Right hindlimb (tissue), 1 donor: ENCODE results near the gene PDCD4.

Source experiments
- DNase-seq: peaks from one replicate; pipeline ENCODE4 v3.0.0-alpha.2; 2018

The PDCD4 gene

GRCh38 chr10:110871298-110872084, at the start of gene PDCD4:
Gene PDCD4, plus strand, starts transcription at chr10:110871928. Its CDS starts 4,100 bp downstream, at chr10:110876028.
- peak; percentile 100 for DNase-seq

GRCh38 chr10:110822035-110822711, 49.6 kb upstream of the PDCD4 start:
- DNase-seq = peak; percentile 60

DNA sequence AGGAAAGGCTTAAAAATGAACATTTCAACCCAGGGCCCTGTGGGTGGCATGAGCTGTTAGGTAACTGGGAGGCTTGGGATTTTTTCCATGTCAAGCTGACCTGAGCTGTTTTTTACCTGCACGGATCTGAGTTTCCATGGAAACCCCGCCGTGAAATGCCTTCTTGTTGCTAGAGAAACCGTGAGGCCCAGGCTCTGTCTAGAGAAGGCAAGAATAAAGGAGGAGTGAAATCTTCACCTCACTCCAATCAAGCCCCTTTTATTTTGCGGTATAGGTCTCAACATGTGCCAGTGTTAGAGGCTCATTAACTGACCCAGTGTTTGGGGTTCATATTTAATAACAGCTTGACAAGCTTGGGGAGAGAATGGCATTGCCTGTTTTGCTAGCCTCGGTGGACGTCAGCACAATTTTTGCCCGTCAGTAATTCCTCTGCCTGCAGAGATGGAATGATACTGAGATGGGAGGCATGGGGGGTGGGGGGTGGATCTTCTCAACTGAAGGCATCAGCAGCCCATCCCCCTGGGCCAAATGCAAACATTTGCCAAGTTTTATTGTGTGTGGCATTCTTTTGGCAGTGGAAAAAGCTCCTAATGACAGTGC, 48.9 kb upstream of the PDCD4 start:
- DNase-seq = peak; percentile 61

GRCh38 chr10:110824152-110824441, 47.6 kb upstream of the PDCD4 start:
- no peak for DNase-seq

DNA sequence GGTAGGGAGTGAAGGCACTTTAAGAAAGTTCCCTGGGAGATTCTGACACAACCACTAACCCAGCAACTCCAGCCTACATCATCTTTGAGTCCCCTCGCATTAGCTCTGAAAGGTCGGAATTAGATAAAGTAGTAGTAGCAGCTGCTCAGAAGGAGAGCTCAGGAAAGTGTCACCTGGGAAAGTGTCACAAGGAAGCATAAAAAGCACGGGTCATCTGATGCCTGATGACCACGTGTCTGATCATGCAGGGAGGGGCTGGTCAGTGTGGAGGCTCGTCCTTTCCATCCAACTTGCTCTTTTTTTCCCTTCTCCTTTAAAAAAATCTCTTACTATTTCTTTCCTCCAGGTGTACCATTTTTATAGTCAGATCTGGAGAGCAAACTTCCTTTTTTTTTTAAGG, 47.1 kb upstream of the PDCD4 start:
- DNase-seq = no peak

- no peak for DNase-seq
Observed at GRCh38 chr10:110825508-110825907, 46.2 kb upstream of the PDCD4 start.

DNA sequence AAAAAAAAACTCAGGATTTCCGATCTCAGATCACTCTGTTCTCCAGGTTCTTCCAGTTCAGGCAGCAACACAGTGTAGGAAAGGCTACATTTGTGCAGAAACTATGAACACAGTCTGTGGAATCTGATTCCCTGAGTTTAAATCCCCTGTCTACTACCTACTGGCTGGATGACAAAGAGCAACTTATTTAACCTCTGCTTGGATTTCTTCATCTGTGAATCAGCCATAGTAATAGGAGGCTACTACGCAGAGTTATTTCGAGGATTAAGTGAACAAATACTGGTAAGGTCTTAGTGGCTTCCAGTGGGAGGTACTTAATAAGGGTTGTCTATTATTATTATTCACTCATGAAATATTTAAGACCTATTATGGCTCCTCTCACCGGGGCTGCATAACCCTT, 44.3 kb upstream of the PDCD4 start:
- no peak for DNase-seq

GRCh38 chr10:110827875-110828274, 43.9 kb upstream of the PDCD4 start:
- DNase-seq = no peak

DNA sequence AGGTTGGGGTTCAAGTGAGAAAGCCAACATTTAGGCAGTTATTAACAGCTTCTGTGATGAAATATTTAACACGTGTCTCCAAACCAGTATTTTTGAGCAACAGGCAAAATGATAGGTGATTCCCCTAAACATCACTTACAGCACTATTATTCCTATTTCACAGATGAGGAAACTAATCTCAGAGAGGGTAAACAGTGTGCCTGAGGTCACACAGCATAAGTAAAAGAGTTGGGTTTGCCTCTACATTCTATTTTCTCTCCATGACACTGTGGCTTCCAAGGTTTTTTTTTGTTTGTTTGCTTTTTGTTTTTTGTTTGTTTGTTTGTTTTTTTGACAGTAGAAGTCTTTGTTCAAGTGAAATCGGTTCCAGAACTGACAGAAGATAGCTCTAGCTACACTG, 43.2 kb upstream of the PDCD4 start:
- DNase-seq = no peak

DNA sequence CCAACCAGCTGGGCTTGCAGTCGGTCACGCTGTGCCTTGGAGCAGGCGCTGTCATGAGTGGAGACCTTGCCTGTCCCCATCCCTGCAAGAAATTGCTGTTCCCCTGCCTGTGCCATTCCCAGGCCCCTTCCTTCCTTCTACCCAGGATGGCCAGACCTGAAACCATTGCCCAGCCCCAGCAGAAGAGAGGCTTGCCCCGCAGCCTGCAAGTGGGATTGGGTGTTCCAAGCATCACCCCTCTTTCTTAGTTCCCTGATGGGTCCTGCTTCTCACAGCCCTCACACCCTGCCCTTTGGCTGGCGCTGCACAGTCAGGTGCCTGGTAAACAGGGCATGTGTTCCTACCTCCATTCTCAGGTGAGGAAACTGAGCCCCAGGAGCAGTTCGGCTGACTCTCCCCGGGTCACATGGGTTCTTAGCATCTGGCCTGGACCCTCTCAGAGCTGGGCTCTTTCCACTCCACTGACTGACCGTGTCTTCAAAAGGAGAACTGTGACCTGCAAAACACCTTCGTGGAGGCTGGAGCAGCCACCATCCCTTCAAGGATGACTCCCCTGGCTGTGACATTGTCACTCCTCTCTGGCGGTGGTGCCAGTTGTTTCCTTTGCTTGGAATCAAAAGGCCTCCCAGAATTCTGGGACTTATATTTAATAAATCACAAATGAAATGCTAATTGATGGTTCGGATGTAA, 41.9 kb upstream of the PDCD4 start:
- no peak for DNase-seq

- no peak for DNase-seq
Observed at GRCh38 chr10:110833234-110833940, 38.3 kb upstream of the PDCD4 start.

GRCh38 chr10:110833941-110834628, 37.6 kb upstream of the PDCD4 start:
- DNase-seq = no peak

DNA sequence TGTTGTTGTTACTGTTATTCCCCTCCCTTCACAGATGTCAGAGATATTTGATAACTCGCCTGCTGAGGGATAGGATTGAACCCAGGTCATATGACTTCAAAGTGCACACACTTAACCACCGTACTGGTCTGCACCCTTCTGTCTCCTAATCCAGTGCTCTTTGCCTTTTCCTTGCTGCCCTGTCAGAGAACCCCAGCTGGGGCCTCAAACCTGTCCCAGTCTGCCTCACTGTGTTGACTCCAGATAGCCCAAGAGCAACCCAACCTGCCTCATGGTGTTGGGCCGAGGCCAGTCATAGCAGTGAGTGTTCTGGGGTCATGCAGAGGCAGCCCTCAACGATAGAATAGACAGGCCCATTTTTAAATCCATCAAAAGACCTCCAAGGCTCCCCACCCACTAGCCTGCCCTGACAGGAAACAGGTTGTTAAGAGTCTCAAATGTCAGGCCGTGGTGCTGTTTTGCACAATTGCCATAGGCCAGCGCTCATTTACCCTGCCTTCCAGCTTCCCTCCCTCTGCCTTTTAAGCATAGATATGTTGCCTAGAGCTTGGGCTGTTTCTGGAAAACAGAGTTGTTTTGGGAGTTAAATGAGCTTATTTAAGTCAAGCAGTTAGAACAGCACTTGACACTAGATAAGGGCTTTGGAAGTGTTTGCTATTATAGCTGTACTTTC, 37.0 kb upstream of the PDCD4 start:
- peak; percentile 77 for DNase-seq

GRCh38 chr10:110835841-110836240, 35.9 kb upstream of the PDCD4 start:
- no peak for DNase-seq

DNA sequence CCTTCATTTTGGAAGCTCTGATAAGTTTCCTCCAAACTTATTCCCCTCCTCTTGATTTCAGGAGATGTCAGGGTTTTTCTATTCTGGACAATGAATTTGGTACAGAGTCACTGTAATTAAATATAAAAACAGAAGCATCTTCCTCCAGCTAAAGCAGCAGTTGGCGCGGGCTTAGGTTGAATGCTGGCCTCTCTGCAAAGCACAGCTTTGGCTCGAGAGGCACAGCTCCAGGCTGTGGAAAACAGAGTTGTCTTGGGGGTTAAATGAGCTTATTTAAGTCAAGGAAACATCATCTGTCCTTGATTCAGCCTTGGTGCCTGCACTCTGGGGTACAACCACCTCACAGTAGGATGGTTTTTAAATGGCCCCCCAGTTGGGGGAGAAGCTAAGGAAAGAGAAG, 35.0 kb upstream of the PDCD4 start:
- DNase-seq = peak; percentile 67

DNA sequence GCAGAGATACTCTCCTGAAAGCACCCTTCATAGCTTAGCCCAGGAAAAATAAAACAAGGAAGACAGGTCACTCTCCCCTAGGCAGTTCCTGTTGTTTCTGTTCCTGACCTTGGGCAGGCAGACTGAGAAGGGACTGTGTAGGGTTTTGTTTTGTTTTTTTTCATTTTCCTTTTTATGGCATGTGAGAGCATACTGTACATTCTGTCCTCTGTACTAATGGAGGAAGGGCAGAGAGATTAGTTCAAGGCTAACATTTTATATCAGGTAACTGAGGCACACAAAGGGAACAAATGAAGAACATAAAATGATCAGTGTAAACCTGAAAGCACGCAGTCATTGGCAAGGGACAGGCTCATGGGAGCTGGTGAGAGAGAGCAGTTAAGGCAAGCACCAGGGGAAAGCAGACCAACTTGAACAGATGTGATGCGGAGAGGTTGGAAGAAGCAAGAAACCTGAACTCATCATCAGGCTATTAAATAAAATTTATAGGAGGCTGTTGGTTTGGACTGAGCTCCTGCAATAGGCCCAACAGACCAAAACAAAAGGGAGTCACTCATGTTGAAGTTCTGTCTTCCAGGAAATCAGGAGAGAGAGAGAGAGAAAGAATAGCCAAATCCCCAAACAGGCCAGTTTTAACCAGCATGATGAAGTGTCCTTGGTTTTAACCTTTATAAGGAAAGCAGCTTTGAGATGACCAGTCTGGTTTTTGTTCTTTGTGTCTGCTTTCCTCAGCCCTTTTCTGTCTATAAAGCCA, 34.1 kb upstream of the PDCD4 start:
- no peak for DNase-seq

GRCh38 chr10:110840225-110840922, 31.4 kb upstream of the PDCD4 start:
- no peak for DNase-seq

GRCh38 chr10:110840923-110841428, 30.8 kb upstream of the PDCD4 start:
- no peak for DNase-seq

DNA sequence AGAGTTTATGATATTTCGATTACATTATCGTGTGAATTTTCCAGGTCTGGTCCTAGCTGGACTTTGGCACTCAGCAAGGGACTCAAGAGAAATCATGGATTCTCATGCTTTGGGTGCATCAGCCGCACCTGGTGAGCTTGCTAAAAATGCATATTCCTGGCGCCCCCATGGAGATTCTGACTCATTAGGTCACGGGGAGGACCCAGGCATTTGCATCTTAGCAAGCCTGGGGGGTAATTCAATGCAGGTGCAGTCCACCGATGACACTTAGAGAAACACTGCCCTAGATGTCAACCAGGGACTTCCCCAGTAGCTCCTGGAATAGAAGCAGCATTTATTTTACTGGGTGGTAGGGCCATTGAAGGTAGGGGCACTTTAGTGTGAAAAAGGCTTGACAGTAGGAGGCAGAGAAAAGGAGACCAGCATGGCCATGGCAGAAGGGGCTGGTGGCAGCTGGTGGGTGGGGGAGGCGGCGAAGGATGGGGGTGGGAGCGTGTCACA, 29.9 kb upstream of the PDCD4 start:
- no peak for DNase-seq

GRCh38 chr10:110842326-110842904, 29.3 kb upstream of the PDCD4 start:
- DNase-seq = no peak
